Trophoblast cell (in vitro differentiated cells and primary cell): Measurements from ENCODE around the gene VWC2L.
A peak's percentile ranks its signal among the peaks of the same experiment; 100 is the strongest.

Source experiments
- DNase-seq, 2 donors: peaks; one replicate each; pipeline ENCODE4 v3.0.0-alpha.2; 2016
- H2AFZ ChIP-seq: 2 replicates; pipeline ENCODE4 v1.6.1; 2013; ENCODE audit warnings: low read length, moderate library complexity, mild to moderate bottlenecking; ENCODE audit not compliant: insufficient read depth, poor library complexity
- H2AK5ac ChIP-seq: 2 replicates; pipeline ENCODE4 v1.6.1; 2013; ENCODE audit warnings: mild to moderate bottlenecking, low read length
- H2BK120ac ChIP-seq: 2 replicates; pipeline ENCODE4 v1.6.1; 2013; ENCODE audit warnings: low read length, mild to moderate bottlenecking, moderate library complexity; ENCODE audit not compliant: insufficient read depth, poor library complexity
- H2BK12ac ChIP-seq: 2 replicates; pipeline ENCODE4 v1.6.1; 2013; ENCODE audit warnings: mild to moderate bottlenecking, low read length, moderate library complexity
- H2BK5ac ChIP-seq: 2 replicates; pipeline ENCODE4 v1.6.1; 2013; ENCODE audit warnings: low read length, low read depth, moderate library complexity, mild to moderate bottlenecking; ENCODE audit not compliant: poor library complexity
- H3K14ac ChIP-seq: 2 replicates; pipeline ENCODE4 v1.6.1; 2013; ENCODE audit warnings: mild to moderate bottlenecking, low read length
- H3K18ac ChIP-seq: 2 replicates; pipeline ENCODE4 v1.6.1; 2013; ENCODE audit warnings: mild to moderate bottlenecking, low read length
- H3K23ac ChIP-seq: 2 replicates; pipeline ENCODE4 v1.6.1; 2013; ENCODE audit warnings: low read length
- H3K27ac ChIP-seq: 2 replicates; pipeline ENCODE4 v1.5.1; 2013; ENCODE audit warnings: low read depth, mild to moderate bottlenecking, inconsistent platforms, low read length, moderate library complexity
- H3K27me3 ChIP-seq: 2 replicates; pipeline ENCODE4 v1.6.1; 2013; ENCODE audit warnings: inconsistent platforms, mild to moderate bottlenecking, low read length, moderate library complexity; ENCODE audit not compliant: insufficient read depth
- H3K36me3 ChIP-seq, 2 experiments: 1 replicate in 1 of 2; 2 replicates in 1 of 2; pipeline ENCODE4 v1.6.1; 2013; ENCODE audit warnings: low read length in 2 of 2, mild to moderate bottlenecking in 2 of 2, moderate library complexity in 1 of 2; ENCODE audit not compliant: insufficient read depth in 2 of 2, control insufficient read depth in 1 of 2
- H3K4ac ChIP-seq: 2 replicates; pipeline ENCODE4 v1.6.1; 2013; ENCODE audit warnings: low read depth, mild to moderate bottlenecking, low read length, moderate library complexity
- H3K4me1 ChIP-seq, 2 experiments: 1 replicate in 1 of 2; 2 replicates in 1 of 2; pipeline ENCODE4 v1.6.1; 2013; ENCODE audit warnings: low read length in 2 of 2, mild to moderate bottlenecking in 2 of 2, moderate library complexity in 1 of 2; ENCODE audit not compliant: insufficient read depth in 2 of 2, control insufficient read depth in 1 of 2
- H3K4me2 ChIP-seq: 2 replicates; pipeline ENCODE4 v1.6.1; 2013; ENCODE audit warnings: inconsistent platforms, mild to moderate bottlenecking, low read length, moderate library complexity
- H3K4me3 ChIP-seq: 2 replicates; pipeline ENCODE4 v1.5.1; 2013; ENCODE audit warnings: mild to moderate bottlenecking, low read depth, low read length, inconsistent platforms
- H3K79me1 ChIP-seq: one replicate; pipeline ENCODE4 v1.6.1; 2013; ENCODE audit warnings: low read length
- H3K79me2 ChIP-seq: 2 replicates; pipeline ENCODE4 v1.6.1; 2013; ENCODE audit warnings: low read length, mild to moderate bottlenecking; ENCODE audit not compliant: control insufficient read depth, insufficient read depth, poor library complexity
- H3K9ac ChIP-seq: 2 replicates; pipeline ENCODE4 v1.6.1; 2013; ENCODE audit warnings: mild to moderate bottlenecking, low read length
- H3K9me3 ChIP-seq: 2 replicates; pipeline ENCODE4 v1.6.1; 2013; ENCODE audit warnings: low read depth, mild to moderate bottlenecking, control low read depth, inconsistent platforms, low read length; ENCODE audit not compliant: insufficient read depth
- H4K12ac ChIP-seq: 2 replicates; pipeline ENCODE4 v1.6.1; 2013; ENCODE audit warnings: low read depth, mild to moderate bottlenecking, low read length, moderate library complexity
- H4K8ac ChIP-seq: 2 replicates; pipeline ENCODE4 v1.6.1; 2013; ENCODE audit warnings: low read depth, mild to moderate bottlenecking, low read length, moderate library complexity
- H4K91ac ChIP-seq: one replicate; pipeline ENCODE4 v1.6.1; 2013; ENCODE audit warnings: low read depth, mild to moderate bottlenecking, low read length, moderate library complexity
- WGBS: extraction: QIAGEN DNeasy Blood & Tissue Kit; methylation state at CpG from one replicate; pipeline ENCODE4 v1.1.7; 2013; ENCODE audit warnings: missing lambda C conversion rate; ENCODE audit not compliant: insufficient read length, insufficient coverage; ENCODE audit errors: extremely low coverage; 5-methylcytosine and 5-hydroxymethylcytosine counted together

Gene VWC2L

GRCh38 chr2:214436470-214436869, 25.6 kb downstream of the VWC2L start:
- no peak overlapping the region for H4K8ac ChIP-seq
- no peak overlapping the region for H3K27ac ChIP-seq
- H3K27me3 ChIP-seq: no peaks in the 10 kb centered on the region
- no peak for DNase-seq
- H3K9ac ChIP-seq: no peak overlapping the region
- no peak overlapping the region for H4K91ac ChIP-seq
- no peak overlapping the region for H3K18ac ChIP-seq
- H3K4me3 ChIP-seq: no peak overlapping the region
- no peak overlapping the region for H4K12ac ChIP-seq
- no peak overlapping the region for H3K4ac ChIP-seq
- no peak overlapping the region for H2AK5ac ChIP-seq
- no peaks in the 10 kb centered on the region for H3K36me3 ChIP-seq
- no peak overlapping the region for H3K4me2 ChIP-seq
- no peak overlapping the region for H2BK120ac ChIP-seq
- H3K4me1 ChIP-seq: no peaks in the 10 kb centered on the region
- H2BK12ac ChIP-seq: no peak overlapping the region
- H3K23ac ChIP-seq: no peak overlapping the region
- H2BK5ac ChIP-seq: no peak overlapping the region
- no peaks in the 10 kb centered on the region for H3K79me1 ChIP-seq
- H2AFZ ChIP-seq: no peak overlapping the region
- H3K79me2 ChIP-seq: no peaks in the 10 kb centered on the region
- H3K14ac ChIP-seq: no peak overlapping the region
- no CpG with 5 or more reads among the region's 4 CpGs for WGBS
- H3K9me3 ChIP-seq: no peaks in the 10 kb centered on the region

DNA sequence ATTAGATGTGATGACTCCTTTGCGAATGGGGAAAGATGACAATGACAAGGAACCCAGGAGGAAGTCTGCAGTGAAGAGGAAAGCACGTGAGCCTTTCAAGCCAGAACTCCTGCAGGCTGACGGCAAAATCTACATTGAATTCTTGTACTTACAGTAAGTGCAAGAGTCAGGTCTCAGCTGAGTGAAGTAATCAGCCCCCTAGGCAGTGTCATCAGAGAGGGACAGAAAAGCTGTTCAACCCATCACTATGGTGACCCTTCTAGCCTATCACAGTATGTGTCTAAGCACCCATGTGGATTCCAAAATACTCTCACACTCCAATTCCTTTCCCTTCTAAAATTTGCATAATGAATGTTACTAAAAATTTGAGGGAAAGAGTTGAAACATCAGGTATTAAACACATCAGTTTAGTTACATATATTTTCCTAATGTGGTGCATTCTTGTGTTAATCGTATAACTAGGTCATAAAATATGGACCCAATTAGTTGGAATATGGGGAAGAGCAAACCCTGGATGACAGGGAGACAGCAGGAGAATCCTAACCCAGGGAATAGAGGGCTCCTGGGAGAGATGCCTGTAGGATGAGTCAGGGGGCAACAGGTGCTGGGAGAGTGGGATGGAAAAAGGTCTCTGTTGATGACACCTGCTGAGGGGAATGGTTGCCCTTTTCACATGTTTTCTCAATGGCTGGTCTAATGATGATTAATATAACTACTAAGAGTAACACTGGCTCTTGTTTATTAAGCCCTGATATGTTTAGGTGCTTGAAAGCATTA, 39.5 kb downstream of the VWC2L start:
- Histone ChIP-seq H4K12ac (no peak overlapping the region), H2BK5ac (no peak overlapping the region), H3K9me3 (no peaks in the 10 kb centered on the region), H3K79me2 (no peaks in the 10 kb centered on the region), H3K36me3 (peaks cover 0 to 2% of the 10 kb centered on the region in 2 experiments), H3K4ac (no peak overlapping the region), H2BK120ac (no peak overlapping the region), H3K18ac (no peak overlapping the region), H2BK12ac (no peak overlapping the region), H3K4me3 (no peak overlapping the region), H3K4me1 (no peaks in the 10 kb centered on the region), H3K23ac (no peak overlapping the region), H3K9ac (no peak overlapping the region), H4K91ac (no peak overlapping the region), H2AK5ac (no peak overlapping the region), H2AFZ (no peak overlapping the region), H3K79me1 (no peaks in the 10 kb centered on the region), H4K8ac (no peak overlapping the region), H3K4me2 (no peak overlapping the region), H3K27ac (no peak overlapping the region), H3K27me3 (no peaks in the 10 kb centered on the region), H3K14ac (no peak overlapping the region)
- no peak for DNase-seq
- WGBS: no CpG with 5 or more reads among the region's 4 CpGs

- Histone ChIP-seq H3K79me1 (no peaks in the 10 kb centered on the region), H3K18ac (no peak overlapping the region), H3K14ac (no peak overlapping the region), H4K8ac (no peak overlapping the region), H3K9ac (no peak overlapping the region), H4K12ac (no peak overlapping the region), H3K9me3 (no peaks in the 10 kb centered on the region), H3K27me3 (no peaks in the 10 kb centered on the region), H2BK12ac (no peak overlapping the region), H3K4me2 (no peak overlapping the region), H2AK5ac (no peak overlapping the region), H3K4me1 (no peaks in the 10 kb centered on the region), H2BK120ac (no peak overlapping the region), H3K23ac (no peak overlapping the region), H3K27ac (no peak overlapping the region), H3K79me2 (no peaks in the 10 kb centered on the region), H2AFZ (no peak overlapping the region), H2BK5ac (no peak overlapping the region), H3K4me3 (no peak overlapping the region), H3K4ac (no peak overlapping the region), H4K91ac (no peak overlapping the region), H3K36me3 (peaks cover 0 to 2% of the 10 kb centered on the region in 2 experiments)
- no peak for DNase-seq
- no CpG with 5 or more reads among the region's 2 CpGs for WGBS
Observed at GRCh38 chr2:214451516-214452275, 40.8 kb downstream of the VWC2L start.

- H3K79me1 ChIP-seq: no peaks in the 10 kb centered on the region
- no peak overlapping the region for H2BK5ac ChIP-seq
- no peak overlapping the region for H3K4me3 ChIP-seq
- peaks cover 7 to 9% of the 10 kb centered on the region in 2 experiments for H3K4me1 ChIP-seq
- no peak overlapping the region for H3K18ac ChIP-seq
- H2AK5ac ChIP-seq: no peak overlapping the region
- H3K9ac ChIP-seq: no peak overlapping the region
- H2BK120ac ChIP-seq: no peak overlapping the region
- H4K8ac ChIP-seq: no peak overlapping the region
- H3K79me2 ChIP-seq: no peaks in the 10 kb centered on the region
- no peak overlapping the region for H3K4ac ChIP-seq
- no peak overlapping the region for H2AFZ ChIP-seq
- H3K9me3 ChIP-seq: no peaks in the 10 kb centered on the region
- no peak overlapping the region for H4K12ac ChIP-seq
- no CpG with 5 or more reads among the region's 3 CpGs for WGBS
- peak overlapping the region; percentile 7 for H3K27ac ChIP-seq
- H3K27me3 ChIP-seq: no peaks in the 10 kb centered on the region
- H2BK12ac ChIP-seq: no peak overlapping the region
- H3K4me2 ChIP-seq: peak overlapping the region; percentile 26
- peak; percentile 80 to 90 for DNase-seq
- H3K23ac ChIP-seq: no peak overlapping the region
- no peaks in the 10 kb centered on the region for H3K36me3 ChIP-seq
- H4K91ac ChIP-seq: no peak overlapping the region
- H3K14ac ChIP-seq: no peak overlapping the region
Observed at GRCh38 chr2:214465363-214466146, 54.7 kb downstream of the VWC2L start.
